PC-9 (cell line): ENCODE data around the gene SULT2A1. TPM values are rescaled to one million over a fixed set of nuclear protein-coding genes. Genes with fewer than 3 reads are reported as not detected.

Source experiments
- BruUV-seq: library from RNA; stranded (reverse); fragments of 400-500 nt; replicated peaks from 2 replicates; lab custom pipeline; 2021; lab: Mats Ljungman, UMichigan
- CTCF ChIA-PET: fragments of 300-600 bp; sonication (Branson Sonifier 250); formaldehyde crosslinking; loops from one replicate; lab custom pipeline; 2022; ENCODE audit warnings: antibody characterized with exemption; lab: Charles Lee
- POLR2A ChIA-PET: fragments of 300-600 bp; sonication (Branson Sonifier 250); formaldehyde crosslinking; loops from one replicate; lab custom pipeline; 2022; ENCODE audit warnings: antibody characterized with exemption; ENCODE audit not compliant: unreplicated experiment; lab: Charles Lee
- DNase-seq, 2 experiments: peaks; one replicate each; pipeline versions ENCODE4 v3.0.0 to v3.0.0-alpha.2; 2015 to 2022; ENCODE audit warnings: mixed read lengths in 1 of 2
- H2AFZ ChIP-seq: fragments of 200-600 bp; sonication (generic); 2 replicates; pipeline ENCODE4 v1.8.1; 2017; ENCODE audit warnings: antibody characterized with exemption
- H3F3A ChIP-seq: fragments of 200-600 bp; sonication (generic); 2 replicates; pipeline ENCODE4 v1.8.1; 2017; ENCODE audit warnings: antibody characterized with exemption, mild to moderate bottlenecking, low read depth; ENCODE audit not compliant: insufficient read depth
- H3K27ac ChIP-seq: fragments of 200-600 bp; sonication (generic); 2 replicates; pipeline ENCODE4 v1.6.1; 2016; ENCODE audit warnings: mixed run types
- H3K27me3 ChIP-seq: fragments of 200-600 bp; sonication (generic); 2 replicates; pipeline ENCODE4 v1.6.1; 2016; ENCODE audit warnings: low read depth, mixed run types; ENCODE audit not compliant: insufficient read depth
- H3K36me3 ChIP-seq: fragments of 200-600 bp; sonication (generic); 2 replicates; pipeline ENCODE4 v1.6.1; 2016; ENCODE audit warnings: low read depth, mixed run types
- H3K4me1 ChIP-seq: fragments of 200-600 bp; sonication (generic); replicated peaks from 2 replicates; pipeline ENCODE4 v1.6.1; 2016; ENCODE audit warnings: mixed run types; ENCODE audit not compliant: insufficient read depth
- H3K4me2 ChIP-seq: fragments of 200-600 bp; sonication (generic); 2 replicates; pipeline ENCODE4 v1.6.1; 2017; ENCODE audit warnings: mixed run types
- H3K4me3 ChIP-seq: fragments of 200-600 bp; sonication (generic); 2 replicates; pipeline ENCODE4 v1.6.1; 2016; ENCODE audit warnings: mixed run types
- H3K79me2 ChIP-seq: fragments of 200-600 bp; sonication (generic); 2 replicates; pipeline ENCODE4 v1.6.1; 2017; ENCODE audit warnings: low read depth, mixed run types
- H3K9me2 ChIP-seq: fragments of 200-600 bp; sonication (generic); 2 replicates; pipeline ENCODE4 v1.8.1; 2017; ENCODE audit warnings: mild to moderate bottlenecking; ENCODE audit not compliant: insufficient read depth
- H3K9me3 ChIP-seq: fragments of 200-600 bp; sonication (generic); 2 replicates; pipeline ENCODE4 v1.8.1; 2016; ENCODE audit warnings: low read depth; ENCODE audit not compliant: insufficient read depth
- H4K20me1 ChIP-seq: fragments of 200-600 bp; sonication (generic); 2 replicates; pipeline ENCODE4 v1.8.1; 2017; ENCODE audit not compliant: insufficient read depth
- CTCF ChIP-seq: fragments of 200-600 bp; sonication (generic); conservative IDR thresholded peaks from 2 replicates; pipeline ENCODE4 v1.6.1; 2017; ENCODE audit warnings: mixed run types, antibody characterized with exemption, mild to moderate bottlenecking, moderate library complexity
- EZH2 ChIP-seq: fragments of 200-600 bp; sonication (generic); IDR thresholded peaks from 2 replicates; pipeline ENCODE4 v1.8.0; 2017; ENCODE audit warnings: antibody characterized with exemption, low read depth
- intact Hi-C: fragments of 100-400 bp; cut with micrococcal nuclease; formaldehyde crosslinking; loops from one replicate; pipeline ENCODE4 v1.10.0; 2022; ENCODE audit not compliant: unreplicated experiment
- total RNA-seq: library from RNA; stranded (reverse); gene quantifications from 2 replicates; pipeline ENCODE4 v1.2.3, GENCODE V29; 2021

The SULT2A1 gene
- total RNA-seq, 1 experiment from 2014 or later = not detected

- H4K20me1 ChIP-seq = no peaks in the 10 kb centered on the region
- H3K9me2 ChIP-seq = no peaks in the 10 kb centered on the region
- ChIA-PET POLR2A (no interaction called here), CTCF (no interaction called here)
- BruUV-seq = no TSS peak
- no peak overlapping the region for H3K4me3 ChIP-seq
- intact Hi-C loops = no loop called here
- H3K27me3 ChIP-seq = peaks cover 72% of the 10 kb centered on the region
- peaks cover 8% of the 10 kb centered on the region; the same call in 1 of the 2 replicates for H3K9me3 ChIP-seq
- H3K4me2 ChIP-seq = no peak overlapping the region
- H3K36me3 ChIP-seq = no peaks in the 10 kb centered on the region
- H2AFZ ChIP-seq = no peak overlapping the region
- no peaks in the 10 kb centered on the region for H3K79me2 ChIP-seq
- H3F3A ChIP-seq = no peaks in the 10 kb centered on the region; the same call in 1 of the 2 replicates
- TF ChIP-seq CTCF (no peak), EZH2 (no peak)
- H3K27ac ChIP-seq = no peak overlapping the region
- no peak for DNase-seq
- H3K4me1 ChIP-seq = no peaks in the 10 kb centered on the region
Measured at GRCh38 chr19:47895165-47895782, 9.2 kb upstream of the SULT2A1 start.

- ChIA-PET POLR2A (no interaction called here), CTCF (interaction anchor here (0.6 kb wide), 1 partner anchor 137 kb away, joined by 4 read pairs; no protein-coding TSS in a partner anchor)
- Histone ChIP-seq H3K79me2 (no peaks in the 10 kb centered on the region), H3K36me3 (no peaks in the 10 kb centered on the region), H3K9me2 (no peaks in the 10 kb centered on the region), H3K9me3 (peaks cover 8% of the 10 kb centered on the region; the same call in 1 of the 2 replicates), H3F3A (no peaks in the 10 kb centered on the region; the same call in 1 of the 2 replicates), H3K27ac (no peak overlapping the region), H3K4me3 (no peak overlapping the region), H3K4me1 (no peaks in the 10 kb centered on the region), H3K4me2 (no peak overlapping the region), H4K20me1 (no peaks in the 10 kb centered on the region), H3K27me3 (peaks cover 62% of the 10 kb centered on the region), H2AFZ (no peak overlapping the region)
- intact Hi-C loops = no loop called here
- TF ChIP-seq CTCF = no peak
- no peak for TF ChIP-seq EZH2
- no TSS peak for BruUV-seq
- no peak for DNase-seq
Measured at GRCh38 chr19:47891923-47892666, 6.0 kb upstream of the SULT2A1 start.

GRCh38 chr19:47891622-47891922 is 5.5 kb upstream of the SULT2A1 start:
- Histone ChIP-seq H3K79me2 (no peaks in the 10 kb centered on the region), H3K9me2 (no peaks in the 10 kb centered on the region), H3K9me3 (peaks cover 8% of the 10 kb centered on the region; the same call in 1 of the 2 replicates), H4K20me1 (no peaks in the 10 kb centered on the region), H3K4me1 (no peaks in the 10 kb centered on the region), H3K27me3 (peaks cover 62% of the 10 kb centered on the region), H3F3A (no peaks in the 10 kb centered on the region; the same call in 1 of the 2 replicates), H3K27ac (no peak overlapping the region), H3K4me2 (no peak overlapping the region), H2AFZ (no peak overlapping the region), H3K4me3 (no peak overlapping the region), H3K36me3 (no peaks in the 10 kb centered on the region)
- BruUV-seq = no TSS peak
- TF ChIP-seq CTCF (no peak), EZH2 (no peak)
- POLR2A ChIA-PET = no interaction called here
- intact Hi-C loops = no loop called here
- CTCF ChIA-PET = no interaction called here
- no peak for DNase-seq
